ENCODE results near the gene UNC5A.

The UNC5A gene

DNA sequence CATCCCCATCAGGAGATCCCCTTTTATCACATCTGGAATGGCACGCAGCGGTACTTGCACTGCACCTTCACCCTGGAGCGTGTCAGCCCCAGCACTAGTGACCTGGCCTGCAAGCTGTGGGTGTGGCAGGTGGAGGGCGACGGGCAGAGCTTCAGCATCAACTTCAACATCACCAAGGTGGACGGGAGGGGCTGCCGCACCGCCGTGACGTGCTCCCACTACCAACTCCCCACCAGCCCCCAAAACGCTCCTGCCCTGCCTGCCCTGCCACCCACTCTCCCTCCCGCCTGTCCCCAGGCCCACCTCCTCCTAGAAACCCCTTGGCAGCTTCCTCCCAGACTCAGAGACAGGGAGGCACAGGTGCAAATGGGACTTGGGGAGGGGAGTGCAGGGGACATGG is 68.1 kb downstream of the UNC5A start:
- no peaks in the 10 kb centered on the region for H3K9me3 ChIP-seq
- TF ChIP-seq, protein P1, sequence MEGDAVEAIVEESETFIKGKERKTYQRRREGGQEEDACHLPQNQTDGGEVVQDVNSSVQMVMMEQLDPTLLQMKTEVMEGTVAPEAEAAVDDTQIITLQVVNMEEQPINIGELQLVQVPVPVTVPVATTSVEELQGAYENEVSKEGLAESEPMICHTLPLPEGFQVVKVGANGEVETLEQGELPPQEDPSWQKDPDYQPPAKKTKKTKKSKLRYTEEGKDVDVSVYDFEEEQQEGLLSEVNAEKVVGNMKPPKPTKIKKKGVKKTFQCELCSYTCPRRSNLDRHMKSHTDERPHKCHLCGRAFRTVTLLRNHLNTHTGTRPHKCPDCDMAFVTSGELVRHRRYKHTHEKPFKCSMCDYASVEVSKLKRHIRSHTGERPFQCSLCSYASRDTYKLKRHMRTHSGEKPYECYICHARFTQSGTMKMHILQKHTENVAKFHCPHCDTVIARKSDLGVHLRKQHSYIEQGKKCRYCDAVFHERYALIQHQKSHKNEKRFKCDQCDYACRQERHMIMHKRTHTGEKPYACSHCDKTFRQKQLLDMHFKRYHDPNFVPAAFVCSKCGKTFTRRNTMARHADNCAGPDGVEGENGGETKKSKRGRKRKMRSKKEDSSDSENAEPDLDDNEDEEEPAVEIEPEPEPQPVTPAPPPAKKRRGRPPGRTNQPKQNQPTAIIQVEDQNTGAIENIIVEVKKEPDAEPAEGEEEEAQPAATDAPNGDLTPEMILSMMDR (IDR thresholded peaks at IDR 0.05) = no peak
- peaks cover 0 to 13% of the 10 kb centered on the region in 2 experiments for H3K4me1 ChIP-seq (ENCODE audit: control insufficient read depth in 1 of 2, insufficient read depth in 1 of 2, low read depth in 1 of 2, low read length in 1 of 2)
- peak overlapping the region; percentile 88 for H3K27ac ChIP-seq
- no peaks in the 10 kb centered on the region for H3K27me3 ChIP-seq
- peaks cover 47% of the 10 kb centered on the region for H3K36me3 ChIP-seq
- H3K4me3 ChIP-seq (ENCODE audit: low read depth in 1 of 2, low read length in 1 of 2) = no peak overlapping the region

DNA sequence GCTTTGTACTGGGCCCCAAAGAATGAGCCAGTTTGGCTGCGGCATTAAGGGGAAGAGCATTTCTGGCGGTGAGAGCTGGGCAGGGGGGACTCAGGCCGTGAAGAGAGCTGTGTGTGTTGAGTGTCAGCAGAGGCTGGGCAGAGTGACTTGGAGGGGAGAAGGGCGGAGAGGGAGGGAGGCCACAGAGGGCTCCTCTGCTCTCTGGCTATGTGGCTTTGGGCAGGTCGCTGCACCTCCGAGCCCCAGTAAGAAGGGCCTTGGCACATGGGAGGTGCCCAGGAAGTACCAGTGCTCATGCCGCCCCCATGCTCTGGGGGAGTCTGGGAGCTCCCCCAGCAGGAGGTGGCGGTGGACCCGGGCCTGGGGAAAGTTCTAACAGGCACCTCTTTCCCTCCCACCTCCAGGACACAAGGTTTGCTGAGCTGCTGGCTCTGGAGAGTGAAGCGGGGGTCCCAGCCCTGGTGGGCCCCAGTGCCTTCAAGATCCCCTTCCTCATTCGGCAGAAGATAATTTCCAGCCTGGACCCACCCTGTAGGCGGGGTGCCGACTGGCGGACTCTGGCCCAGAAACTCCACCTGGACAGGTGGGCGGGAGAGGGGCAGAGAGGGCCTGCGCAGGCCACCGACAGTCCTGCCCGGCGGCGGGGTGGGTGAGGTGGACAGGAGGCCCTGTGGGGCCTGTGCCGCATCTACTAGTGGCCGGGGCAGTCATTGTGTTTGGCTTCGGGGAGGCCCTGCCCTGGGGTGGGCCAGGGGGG is 68.7 kb downstream of the UNC5A start:
- no peak overlapping the region for H3K4me3 ChIP-seq (ENCODE audit: low read depth in 1 of 2, low read length in 1 of 2)
- H3K36me3 ChIP-seq = peaks cover 54% of the 10 kb centered on the region
- TF ChIP-seq, protein P1 (IDR thresholded peaks at IDR 0.05) = no peak
- H3K9me3 ChIP-seq = no peaks in the 10 kb centered on the region
- peaks cover 0 to 13% of the 10 kb centered on the region in 2 experiments for H3K4me1 ChIP-seq (ENCODE audit: control insufficient read depth in 1 of 2, insufficient read depth in 1 of 2, low read depth in 1 of 2, low read length in 1 of 2)
- no peaks in the 10 kb centered on the region for H3K27me3 ChIP-seq
- peak overlapping the region; percentile 88 for H3K27ac ChIP-seq

DNA sequence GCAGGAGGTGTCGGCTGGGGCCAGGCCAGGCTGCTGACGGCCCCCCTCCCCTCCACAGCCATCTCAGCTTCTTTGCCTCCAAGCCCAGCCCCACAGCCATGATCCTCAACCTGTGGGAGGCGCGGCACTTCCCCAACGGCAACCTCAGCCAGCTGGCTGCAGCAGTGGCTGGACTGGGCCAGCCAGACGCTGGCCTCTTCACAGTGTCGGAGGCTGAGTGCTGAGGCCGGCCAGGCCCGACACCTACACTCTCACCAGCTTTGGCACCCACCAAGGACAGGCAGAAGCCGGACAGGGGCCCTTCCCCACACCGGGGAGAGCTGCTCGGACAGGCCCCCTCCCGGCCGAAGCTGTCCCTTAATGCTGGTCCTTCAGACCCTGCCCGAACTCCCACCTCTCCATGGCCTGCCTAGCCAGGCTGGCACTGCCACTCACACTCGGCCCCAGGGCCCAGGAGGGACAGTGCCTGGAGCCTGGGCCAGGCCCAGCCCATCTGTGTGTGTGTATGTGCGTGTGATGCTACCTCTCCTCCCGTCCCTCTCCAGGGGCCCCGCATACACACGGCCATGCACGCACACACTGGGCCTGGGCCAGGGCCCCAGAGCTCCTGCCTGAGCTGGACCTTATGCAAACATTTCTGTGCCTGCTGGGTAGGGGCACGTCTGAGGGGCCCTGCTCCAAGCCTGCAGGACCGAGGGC is 69.5 kb downstream of the UNC5A start:
- Histone ChIP-seq H3K9me3 (no peaks in the 10 kb centered on the region), H3K4me1 (ENCODE audit: control insufficient read depth in 1 of 2, insufficient read depth in 1 of 2, low read depth in 1 of 2, low read length in 1 of 2) (peaks cover 1 to 14% of the 10 kb centered on the region in 2 experiments), H3K36me3 (peaks cover 61% of the 10 kb centered on the region), H3K27me3 (no peaks in the 10 kb centered on the region), H3K27ac (peak overlapping the region; percentile 88), H3K4me3 (ENCODE audit: low read depth in 1 of 2, low read length in 1 of 2) (no peak overlapping the region)
- TF ChIP-seq, protein P1 (IDR thresholded peaks at IDR 0.05) = no peak

DNA sequence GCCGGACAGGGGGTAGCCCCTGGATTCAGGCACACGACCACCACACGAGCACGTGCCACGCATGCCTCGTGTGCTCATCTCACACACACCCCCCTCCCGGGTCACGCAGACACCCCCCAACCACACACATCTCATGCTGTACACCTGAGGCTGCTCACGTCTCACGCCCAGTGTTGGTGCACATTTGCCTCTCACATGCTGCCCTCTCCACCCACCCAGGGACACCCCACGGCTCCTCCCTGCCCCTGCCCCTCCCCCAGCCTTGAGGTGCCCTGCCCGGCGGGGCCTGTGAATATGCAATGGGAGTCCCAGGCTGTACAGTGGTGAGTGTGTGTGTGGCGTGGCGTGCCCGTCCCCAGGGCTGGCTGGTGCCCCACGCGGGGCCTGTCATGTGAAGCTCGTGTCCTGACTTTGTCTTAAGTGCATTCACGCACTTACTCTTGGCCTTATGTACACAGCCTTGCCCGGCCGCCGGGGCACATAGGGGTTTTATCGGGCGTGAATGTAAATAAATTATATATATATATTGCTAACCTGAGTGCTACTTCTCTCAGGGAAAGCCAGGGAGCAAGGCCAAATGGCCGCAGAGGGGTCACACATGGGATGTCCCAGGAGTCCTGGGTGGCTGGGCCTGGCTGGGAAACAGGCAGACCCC is 70.1 kb downstream of the UNC5A start:
- peaks cover 8 to 18% of the 10 kb centered on the region in 2 experiments for H3K4me1 ChIP-seq (ENCODE audit: control insufficient read depth in 1 of 2, insufficient read depth in 1 of 2, low read depth in 1 of 2, low read length in 1 of 2)
- no peak overlapping the region for H3K4me3 ChIP-seq (ENCODE audit: low read depth in 1 of 2, low read length in 1 of 2)
- H3K27me3 ChIP-seq = no peaks in the 10 kb centered on the region
- H3K9me3 ChIP-seq = no peaks in the 10 kb centered on the region
- H3K27ac ChIP-seq = peak overlapping the region; percentile 88
- TF ChIP-seq, protein P1 (IDR thresholded peaks at IDR 0.05) = no peak
- H3K36me3 ChIP-seq = peaks cover 68% of the 10 kb centered on the region

DNA sequence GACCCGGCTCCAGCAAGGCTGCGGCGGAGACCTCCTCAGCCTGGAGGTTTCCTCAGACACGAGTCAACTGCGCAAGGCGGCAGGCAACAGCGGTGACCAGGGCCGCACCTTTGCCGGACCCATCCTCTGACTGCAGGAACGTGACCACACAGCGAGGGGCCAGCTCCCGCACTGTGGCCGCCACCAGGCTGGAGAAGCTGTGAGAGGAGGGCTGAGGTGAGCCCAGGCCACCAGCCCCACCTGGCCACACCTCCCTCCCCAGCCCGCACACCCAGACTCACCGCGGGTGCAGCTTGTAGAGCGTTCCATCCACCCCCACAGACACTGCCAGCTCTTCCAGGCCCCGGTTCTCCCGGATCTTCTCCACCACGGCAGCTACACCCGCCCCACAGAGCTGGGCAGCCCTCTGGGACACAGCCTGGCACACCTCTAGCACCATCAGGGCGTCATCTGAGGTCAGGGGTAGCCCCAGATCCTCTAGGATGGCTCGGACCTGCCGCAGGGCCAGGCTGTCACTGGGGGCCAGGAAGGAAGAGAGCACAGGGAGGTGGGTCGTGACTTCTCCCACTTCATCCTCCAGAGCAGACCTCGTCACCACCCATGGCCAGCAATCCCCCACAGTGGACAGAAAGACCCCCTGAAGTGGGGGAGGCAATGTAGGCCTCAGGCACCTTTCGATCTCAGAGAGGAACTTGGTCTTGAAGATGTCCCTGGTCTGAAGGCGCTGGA is 70.8 kb downstream of the UNC5A start:
- Histone ChIP-seq H3K4me3 (ENCODE audit: low read depth in 1 of 2, low read length in 1 of 2) (no peak overlapping the region), H3K27me3 (no peaks in the 10 kb centered on the region), H3K27ac (peak overlapping the region; percentile 88), H3K9me3 (no peaks in the 10 kb centered on the region), H3K36me3 (peaks cover 75% of the 10 kb centered on the region), H3K4me1 (ENCODE audit: control insufficient read depth in 1 of 2, insufficient read depth in 1 of 2, low read depth in 1 of 2, low read length in 1 of 2) (peaks cover 15 to 17% of the 10 kb centered on the region in 2 experiments)
- TF ChIP-seq, protein P1 (IDR thresholded peaks at IDR 0.05) = no peak

Measured in neutrophil (primary cell).